Measurements from ENCODE around the gene LHX3. TPM values are rescaled to one million over a fixed set of nuclear protein-coding genes. Genes with fewer than 3 reads are reported as not detected.

LHX3 gene
- total and polyA plus RNA-seq, 2 donors (not counting 1 experiment from before 2014, with no cell fraction given): 0.07 to 0.30 TPM

GRCh38 chr9:136174779-136175615 lies 29.9 kb downstream of the LHX3 start:
- Mint-ChIP-seq H3K4me1 (peaks cover 11% of the 10 kb centered on the region), H3K27ac (no peak overlapping the region), H3K9me3 (ENCODE audit: insufficient read depth) (no peaks in the 10 kb centered on the region), H3K27me3 (peaks cover 8% of the 10 kb centered on the region), H3K4me3 (no peak overlapping the region)
- ChIA-PET CTCF (interaction anchor here (0.9 kb wide), 1 partner anchor 108 kb away, joined by 3 read pairs; no protein-coding TSS in a partner anchor), POLR2A (no interaction called here)
- Histone ChIP-seq H3K4me2 (replicated peaks; ENCODE audit: low read depth, low read length, poor library complexity, severe bottlenecking) (no peak overlapping the region), H3K9me3 (ENCODE audit: control extremely low read depth in 1 of 3, control insufficient read depth in 2 of 3, insufficient read depth in 1 of 3, low read length in 2 of 3) (peaks cover 0 to 6% (median 0%) of the 10 kb centered on the region in 3 donors), H3K36me3 (replicated peaks in 1 of 2; ENCODE audit: control extremely low read depth in 1 of 2, control insufficient read depth in 1 of 2, extremely low read depth in 1 of 2, insufficient read depth in 2 of 2, low read length in 1 of 2) (no peaks in the 10 kb centered on the region), H3K27ac (ENCODE audit: low read length in 2 of 2) (no peak overlapping the region), H3K4me3 (ENCODE audit: control extremely low read depth in 1 of 5, extremely low read depth in 1 of 5, insufficient read depth in 1 of 5, low read depth in 2 of 5, low read length in 4 of 5) (no peak overlapping the region), H3K4me1 (ENCODE audit: control insufficient read depth in 2 of 2, insufficient read depth in 2 of 2, low read length in 2 of 2) (peaks cover 0 to 13% of the 10 kb centered on the region in 2 donors), H4K20me1 (ENCODE audit: control insufficient read depth, insufficient read depth, low read length, poor library complexity, severe bottlenecking) (no peaks in the 10 kb centered on the region), H2AFZ (ENCODE audit: insufficient read depth, low read depth, low read length, poor library complexity, severe bottlenecking) (no peak overlapping the region), H3K79me2 (ENCODE audit: control insufficient read depth, insufficient read depth, low read length) (no peaks in the 10 kb centered on the region), H3K9ac (ENCODE audit: low read length) (no peak overlapping the region), H3K27me3 (replicated peaks in 1 of 4; ENCODE audit: control extremely low read depth in 1 of 4, control insufficient read depth in 3 of 4, insufficient read depth in 4 of 4, low read length in 3 of 4) (peaks cover 0 to 26% (median 1%) of the 10 kb centered on the region in 4 experiments)
- intact Hi-C loops (cut with micrococcal nuclease): loop anchor here (1.0 kb wide), 1 partner anchor 108 kb away; no protein-coding TSS in a partner anchor
- ATAC-seq (ENCODE audit: low read depth) (no peak), DNase-seq (no peak)
- TF ChIP-seq EZH2 (IDR thresholded peaks at IDR 0.05; ENCODE audit: borderline replicate concordance, insufficient read depth, low read depth, low read length, poor library complexity, severe bottlenecking): no peak
- TF ChIP-seq CTCF (IDR thresholded peaks at IDR 0.05): no peak
- 78% methylated on average over 8 of the region's 8 CpGs for WGBS (ENCODE audit: insufficient coverage)

Data from B cell (primary cell).